Middle frontal gyrus (tissue), 1 donor: ENCODE measurements around the gene TNNI2.

Source experiments
- DNase-seq: peaks from one replicate; pipeline ENCODE4 v3.0.0-alpha.2; 2015; ENCODE audit warnings: low spot score; ENCODE audit errors: extremely low spot score

Gene TNNI2

DNA sequence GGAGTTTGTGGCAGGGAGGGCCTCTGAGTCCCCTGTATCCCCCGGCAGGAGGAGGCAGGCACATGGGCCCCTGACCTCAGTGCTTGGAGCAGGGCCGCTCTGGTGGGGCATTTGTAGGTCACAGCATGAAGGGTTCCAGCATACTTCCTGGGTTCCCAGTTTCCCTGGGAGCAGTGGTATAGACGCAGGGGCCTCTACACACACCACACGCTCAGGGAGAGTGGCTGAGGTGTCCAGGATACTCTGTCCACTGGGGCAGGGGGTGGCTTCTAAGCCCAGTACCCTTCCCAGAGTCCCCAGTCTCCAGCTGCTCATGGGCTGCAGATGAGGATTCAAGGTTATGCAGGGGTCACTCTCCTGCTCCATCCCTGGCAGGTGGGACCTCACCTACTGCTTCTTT lies 20.2 kb downstream of the TNNI2 start:
- no peak for DNase-seq

- DNase-seq: no peak
Measured at GRCh38 chr11:1860108-1860507, 21.3 kb downstream of the TNNI2 start.

- no peak for DNase-seq
Measured at GRCh38 chr11:1861435-1862411, 22.9 kb downstream of the TNNI2 start.

DNA sequence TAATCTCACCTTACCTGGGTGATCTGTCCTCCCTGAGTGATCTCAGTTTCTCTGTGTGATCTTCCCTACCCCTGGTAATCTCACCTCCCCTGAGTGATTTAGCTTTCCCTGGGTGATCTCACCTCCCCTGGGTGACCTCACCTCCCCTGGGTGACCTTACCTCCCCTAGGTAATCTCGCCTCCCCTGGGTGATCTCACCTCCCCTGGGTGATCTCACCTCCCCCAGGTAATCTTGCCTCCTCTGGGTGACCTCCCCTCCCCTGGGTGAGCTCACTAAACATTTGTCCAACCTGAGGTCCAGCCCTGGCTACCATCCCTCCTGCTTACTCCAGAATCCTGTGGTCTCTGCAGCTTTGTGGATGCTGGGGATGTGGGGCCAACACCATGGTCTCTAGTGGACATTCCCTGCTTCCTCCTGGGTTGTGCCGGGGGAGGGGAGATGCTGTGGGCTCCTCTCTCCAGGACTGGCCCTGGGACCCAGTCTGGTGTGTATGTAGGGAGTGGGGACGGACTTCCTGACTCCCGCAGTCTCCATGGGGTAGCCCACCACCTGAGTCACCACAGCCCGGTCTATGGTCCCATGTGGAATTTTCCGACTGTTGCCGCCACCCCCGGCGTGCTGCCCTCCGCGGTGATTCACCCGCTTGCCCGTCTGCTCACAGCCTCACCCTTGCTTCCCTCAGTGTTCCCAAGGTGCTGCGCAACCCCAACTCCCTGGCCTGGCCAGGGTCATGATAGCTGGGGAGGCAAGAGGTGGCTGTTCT lies 24.0 kb downstream of the TNNI2 start:
- no peak for DNase-seq

DNA sequence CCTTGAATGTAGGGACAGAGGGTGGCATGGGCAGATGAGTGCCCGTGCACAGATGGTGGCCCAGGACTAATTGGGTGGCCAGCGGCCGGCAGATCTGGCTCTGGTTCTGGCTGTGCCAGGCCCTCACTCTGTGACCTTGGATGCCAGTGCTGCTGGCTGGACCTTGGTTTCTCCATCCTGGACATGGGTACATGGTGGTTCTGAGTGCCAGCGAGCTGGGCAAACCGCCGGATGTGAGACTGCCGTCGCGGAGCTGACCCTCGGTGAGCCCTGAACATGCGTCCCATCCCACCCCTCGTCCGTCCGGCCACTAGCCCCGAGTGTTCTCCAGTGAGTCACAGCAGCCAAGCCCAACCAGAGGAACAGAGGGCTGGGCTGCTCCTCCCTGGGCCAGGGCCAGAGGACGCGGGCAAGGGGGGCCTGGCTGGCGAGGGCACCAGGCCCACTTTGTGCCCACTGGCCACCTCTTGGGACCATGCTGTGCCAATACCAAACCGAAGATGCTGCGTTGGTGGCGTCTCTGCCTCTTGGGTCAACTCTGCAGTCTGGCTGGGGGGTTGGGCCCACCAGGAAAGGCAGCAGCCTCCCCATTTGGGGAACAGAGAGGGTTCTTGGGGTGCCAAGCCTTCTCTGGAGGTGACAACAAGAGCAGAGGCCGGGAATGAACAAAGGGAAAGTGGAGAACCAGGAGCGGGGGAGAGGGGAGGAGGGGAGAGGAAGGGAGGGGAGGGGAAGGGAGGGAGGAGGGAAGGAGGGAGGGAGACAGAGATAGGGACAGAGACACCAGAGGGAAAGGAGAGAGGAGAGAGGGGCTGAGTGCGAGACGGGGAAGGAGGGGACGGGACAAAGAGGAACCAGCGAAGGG lies 24.8 kb downstream of the TNNI2 start:
- peak; percentile 15 for DNase-seq

DNA sequence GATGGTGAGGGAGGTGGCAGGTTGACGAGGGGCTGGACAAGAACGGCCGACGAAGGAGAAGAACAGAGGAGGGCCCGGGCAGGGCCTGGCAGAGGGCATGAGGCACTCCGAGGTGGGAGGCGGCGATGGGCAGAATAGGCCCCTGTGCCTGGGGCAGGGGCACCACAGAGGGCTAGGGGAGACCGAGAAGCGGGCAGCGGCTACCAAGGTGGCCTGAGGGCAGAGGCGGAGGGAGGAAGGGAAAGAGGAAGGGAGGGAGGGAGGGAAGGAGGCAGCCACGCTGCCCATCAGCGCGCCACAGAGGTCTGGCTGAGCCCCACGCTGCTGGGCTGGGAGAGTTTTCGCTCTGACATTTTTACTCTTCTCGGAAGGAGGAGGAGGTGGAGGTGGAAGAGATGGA lies 25.4 kb downstream of the TNNI2 start:
- no peak for DNase-seq

- DNase-seq: no peak
Measured at GRCh38 chr11:1864831-1865665, 26.3 kb downstream of the TNNI2 start.

- DNase-seq: no peak
Measured at GRCh38 chr11:1866226-1866625, 27.4 kb downstream of the TNNI2 start.

DNA sequence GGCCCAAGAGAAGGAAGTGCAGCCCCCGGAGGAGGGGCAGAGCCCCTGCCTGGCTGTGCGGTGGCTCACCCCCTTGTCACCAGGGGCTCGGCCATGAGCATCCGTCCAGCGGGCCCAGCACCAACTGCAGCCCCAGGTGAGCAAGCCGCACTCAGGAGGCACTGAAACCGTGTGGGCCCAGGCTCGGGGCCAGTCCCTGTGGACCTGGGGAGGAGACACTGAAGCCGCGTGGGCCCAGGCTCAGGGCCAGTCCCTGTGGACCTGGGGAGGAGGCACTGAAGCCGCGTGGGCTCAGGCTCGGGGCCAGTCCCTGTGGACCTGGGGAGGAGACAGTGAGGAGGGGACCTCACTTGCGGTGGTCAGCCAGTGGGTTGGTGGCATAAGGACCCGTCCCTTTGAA lies 28.0 kb downstream of the TNNI2 start:
- no peak for DNase-seq

- no peak for DNase-seq
Measured at GRCh38 chr11:1867381-1867780, 28.6 kb downstream of the TNNI2 start.

GRCh38 chr11:1868056-1868635 lies 29.4 kb downstream of the TNNI2 start:
- DNase-seq: no peak

DNA sequence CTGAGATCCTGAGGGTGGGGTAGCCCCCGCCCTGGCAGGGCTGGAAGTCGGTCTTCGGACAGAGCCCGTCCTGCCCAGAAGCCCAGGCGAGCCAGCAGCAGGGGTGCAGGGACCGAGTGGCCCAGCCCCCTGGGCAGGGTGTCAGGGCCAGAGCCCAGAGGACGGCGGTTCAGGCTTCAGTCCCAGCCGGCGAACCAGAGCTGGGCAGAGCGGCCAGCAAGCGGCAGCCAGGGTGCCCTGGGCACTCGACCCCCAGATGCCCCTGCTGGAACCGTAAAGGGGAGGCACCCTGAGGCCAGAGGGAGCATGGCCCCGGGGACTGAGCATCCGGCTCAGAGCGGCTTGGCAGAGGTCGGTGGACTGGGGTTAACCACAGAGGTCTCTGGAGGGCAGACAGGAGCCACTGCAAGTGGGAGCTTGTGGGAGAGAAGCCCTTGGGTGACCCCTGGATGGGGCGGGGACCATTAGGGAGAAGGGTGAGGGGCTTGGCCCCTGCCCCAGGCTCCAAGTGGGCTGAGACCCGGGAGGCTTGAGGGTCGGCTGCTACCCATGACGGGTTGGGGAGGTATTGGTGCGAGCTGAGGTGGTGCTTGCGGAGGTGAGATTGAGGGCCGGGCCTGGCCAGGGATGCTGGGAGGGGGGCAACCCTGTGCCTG lies 30.0 kb downstream of the TNNI2 start:
- no peak for DNase-seq

DNA sequence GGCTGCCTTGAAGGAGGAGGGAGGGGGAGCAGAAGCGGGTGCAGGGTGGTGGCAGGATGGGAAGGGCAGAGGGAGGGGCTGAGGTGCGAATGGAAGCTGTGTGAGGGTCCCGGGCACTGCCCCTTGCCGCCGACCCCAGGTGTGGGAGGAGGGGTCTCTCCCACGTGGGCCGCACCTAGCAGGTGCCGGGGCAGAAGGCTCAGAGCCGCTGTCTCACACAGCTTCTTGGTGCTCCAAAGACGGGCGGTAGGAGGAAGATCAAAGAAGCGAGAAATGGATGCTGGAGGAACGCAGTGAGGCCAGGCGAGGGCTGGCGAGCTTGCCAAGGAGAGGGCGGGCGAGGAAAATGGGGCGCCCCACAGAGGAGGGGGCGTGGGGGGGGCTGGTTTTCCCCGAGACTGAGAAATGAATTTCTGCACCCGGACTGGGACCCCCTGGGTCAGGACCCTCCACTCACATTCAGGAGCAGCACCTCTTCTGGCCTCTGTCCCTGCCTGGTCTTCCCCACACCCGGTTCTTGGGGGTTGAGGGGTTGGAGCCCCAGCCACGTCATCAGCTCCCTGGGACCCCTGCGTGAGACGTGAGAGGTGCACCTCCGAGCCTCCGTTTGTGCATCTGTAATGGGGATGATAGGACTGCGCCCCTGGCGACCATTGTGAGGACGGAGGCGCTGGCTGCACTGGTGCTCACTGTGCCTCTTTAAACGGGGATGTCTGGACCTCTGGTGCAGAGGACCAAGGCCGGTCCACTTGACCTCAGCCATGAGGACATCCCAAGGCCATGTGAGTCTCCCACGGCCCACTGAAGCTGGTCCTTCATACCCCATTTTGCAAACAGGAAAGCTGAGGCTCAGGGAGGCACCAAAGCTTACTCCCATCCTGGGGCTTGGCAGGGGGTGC lies 30.9 kb downstream of the TNNI2 start:
- no peak for DNase-seq

DNA sequence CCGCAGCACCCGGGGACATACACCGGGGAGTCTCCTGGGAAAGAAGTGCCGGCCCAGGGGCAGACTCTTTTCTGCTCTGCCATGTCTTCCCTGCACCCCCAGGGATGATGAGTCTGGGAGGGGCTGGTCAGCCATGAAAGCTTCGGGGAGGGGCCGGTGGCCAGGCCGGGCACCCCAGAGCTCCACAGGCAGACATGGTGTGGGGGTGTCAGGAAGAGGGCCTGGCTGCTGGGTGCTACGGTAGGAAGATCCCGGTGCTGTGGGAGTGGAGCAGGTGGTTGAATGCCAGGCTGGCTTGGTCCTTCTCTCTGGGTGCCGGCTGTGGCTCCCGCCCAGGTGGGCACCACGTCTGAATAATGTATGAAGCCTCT lies 31.5 kb downstream of the TNNI2 start:
- DNase-seq: no peak

- DNase-seq: no peak
Measured at GRCh38 chr11:1870721-1871466, 32.1 kb downstream of the TNNI2 start.

DNA sequence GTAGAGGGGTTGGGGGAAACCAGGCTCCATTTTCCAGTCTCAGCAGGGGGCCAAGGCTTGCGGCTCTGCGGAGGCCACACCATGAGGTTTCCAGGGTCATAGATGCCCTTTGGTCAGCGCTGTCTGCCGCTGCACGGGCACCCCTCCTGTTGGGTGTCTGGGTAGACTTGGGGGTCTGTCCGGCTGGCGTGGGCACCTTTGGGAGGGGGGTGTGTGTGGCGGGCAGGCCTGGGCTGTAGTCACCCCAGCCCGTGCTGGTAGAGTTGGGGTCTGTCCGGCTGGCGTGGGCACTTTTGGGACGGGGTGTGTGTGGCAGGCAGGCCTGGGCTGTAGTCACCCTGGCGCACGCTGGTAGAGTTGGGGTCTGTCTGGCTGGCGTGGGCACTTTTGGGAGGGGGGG lies 32.8 kb downstream of the TNNI2 start:
- DNase-seq: no peak

DNA sequence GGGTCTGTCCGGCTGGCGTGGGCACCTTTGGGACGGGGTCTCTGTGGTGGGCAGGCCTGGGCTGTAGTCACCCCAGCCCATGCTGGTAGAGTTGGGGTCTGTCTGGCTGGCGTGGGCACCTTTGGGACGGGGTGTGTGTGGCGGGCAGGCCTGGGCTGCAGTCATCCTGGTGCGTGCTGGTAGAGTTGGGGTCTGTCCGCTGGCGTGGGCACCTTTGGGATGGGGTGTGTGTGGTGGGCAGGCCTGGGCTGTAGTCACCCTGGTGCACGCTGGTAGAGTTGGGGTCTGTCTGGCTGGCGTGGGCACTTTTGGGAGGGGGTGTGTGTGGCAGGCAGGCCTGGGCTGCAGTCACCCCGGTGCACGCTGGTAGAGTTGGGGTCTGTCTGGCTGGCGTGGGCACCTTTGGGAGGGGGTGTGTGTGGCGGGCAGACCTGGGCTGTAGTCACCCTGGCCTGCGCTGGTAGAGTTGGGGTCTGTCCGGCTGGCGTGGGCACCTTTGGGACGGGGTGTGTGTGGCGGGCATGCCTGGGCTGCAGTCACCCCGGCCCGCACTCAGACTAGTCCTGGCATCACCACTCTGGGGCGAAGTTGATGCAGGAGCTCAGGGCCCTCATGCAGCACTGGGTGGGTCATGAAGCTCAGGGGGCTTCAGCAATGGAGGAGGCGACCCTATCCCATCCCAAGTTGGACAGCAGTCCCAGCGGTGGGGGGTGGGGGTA lies 33.6 kb downstream of the TNNI2 start:
- DNase-seq: no peak
